ENCODE measurements around the gene HSDL1.

GRCh38 chr16:84159007-84159406, 14.0 kb upstream of the HSDL1 start:
- TF ChIP-seq CTCF (IDR thresholded peaks at IDR 0.05) (no peak), POLR2A (IDR thresholded peaks at IDR 0.05) (no peak), EP300 (IDR thresholded peaks at IDR 0.05) (no peak)

Measured in tibial nerve (tissue), 4 donors.